ENCODE measurements around the gene MRPL16. TPM values are rescaled to one million over a fixed set of nuclear protein-coding genes. Genes with fewer than 3 reads are reported as not detected.
A peak's percentile ranks its signal among the peaks of the same experiment; 100 is the strongest.

MRPL16 gene
- total and polyA plus RNA-seq, 11 donors, result 59.3 to 124 (median 84.9) TPM

DNA sequence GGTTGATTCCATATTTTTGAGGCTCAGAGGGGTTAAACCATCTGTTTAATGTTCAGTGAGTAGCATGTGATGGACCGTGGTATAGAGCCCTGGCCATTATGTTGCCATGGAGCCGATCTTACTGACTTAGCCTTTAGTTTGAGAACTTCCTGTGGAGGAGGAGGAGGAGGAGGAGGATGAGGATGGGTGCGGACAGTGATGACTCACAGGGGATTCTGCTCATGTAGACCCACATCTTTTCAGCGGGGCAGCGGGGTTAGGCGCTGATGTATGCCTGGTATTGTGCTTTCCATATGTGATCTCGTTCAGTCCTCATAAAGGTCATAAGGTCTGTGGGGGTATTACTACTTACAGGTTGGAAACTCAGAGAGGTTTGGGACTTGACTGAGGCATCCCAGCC is 41.5 kb downstream of the MRPL16 start:
- peaks cover 0 to 11% (median 7%) of the 10 kb centered on the region in 9 donors for H3K36me3 ChIP-seq
- ATAC-seq (peak in 2 of 4 donors; percentile 17 to 27), DNase-seq (no peak)
- no peaks in the 10 kb centered on the region for H3K9me3 ChIP-seq
- H3K4me3 ChIP-seq, result no peak overlapping the region
- H3K4me1 ChIP-seq, result peaks cover 0 to 76% (median 42%) of the 10 kb centered on the region in 12 donors
- no peaks in the 10 kb centered on the region for H3K27me3 ChIP-seq
- 58 to 74% (median 66%) methylated on average over 7 of the region's 7 CpGs for WGBS, 4 donors
- peak overlapping the region in 3 of 12 donors; percentile 14 to 46 (median 32) for H3K27ac ChIP-seq
- intact Hi-C loops (cut with DNase I), result no loop called here
- TF ChIP-seq POLR2A (IDR thresholded peaks at IDR 0.05), result no peak
- TF ChIP-seq, protein P1, sequence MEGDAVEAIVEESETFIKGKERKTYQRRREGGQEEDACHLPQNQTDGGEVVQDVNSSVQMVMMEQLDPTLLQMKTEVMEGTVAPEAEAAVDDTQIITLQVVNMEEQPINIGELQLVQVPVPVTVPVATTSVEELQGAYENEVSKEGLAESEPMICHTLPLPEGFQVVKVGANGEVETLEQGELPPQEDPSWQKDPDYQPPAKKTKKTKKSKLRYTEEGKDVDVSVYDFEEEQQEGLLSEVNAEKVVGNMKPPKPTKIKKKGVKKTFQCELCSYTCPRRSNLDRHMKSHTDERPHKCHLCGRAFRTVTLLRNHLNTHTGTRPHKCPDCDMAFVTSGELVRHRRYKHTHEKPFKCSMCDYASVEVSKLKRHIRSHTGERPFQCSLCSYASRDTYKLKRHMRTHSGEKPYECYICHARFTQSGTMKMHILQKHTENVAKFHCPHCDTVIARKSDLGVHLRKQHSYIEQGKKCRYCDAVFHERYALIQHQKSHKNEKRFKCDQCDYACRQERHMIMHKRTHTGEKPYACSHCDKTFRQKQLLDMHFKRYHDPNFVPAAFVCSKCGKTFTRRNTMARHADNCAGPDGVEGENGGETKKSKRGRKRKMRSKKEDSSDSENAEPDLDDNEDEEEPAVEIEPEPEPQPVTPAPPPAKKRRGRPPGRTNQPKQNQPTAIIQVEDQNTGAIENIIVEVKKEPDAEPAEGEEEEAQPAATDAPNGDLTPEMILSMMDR (IDR thresholded peaks at IDR 0.05), result no peak

DNA sequence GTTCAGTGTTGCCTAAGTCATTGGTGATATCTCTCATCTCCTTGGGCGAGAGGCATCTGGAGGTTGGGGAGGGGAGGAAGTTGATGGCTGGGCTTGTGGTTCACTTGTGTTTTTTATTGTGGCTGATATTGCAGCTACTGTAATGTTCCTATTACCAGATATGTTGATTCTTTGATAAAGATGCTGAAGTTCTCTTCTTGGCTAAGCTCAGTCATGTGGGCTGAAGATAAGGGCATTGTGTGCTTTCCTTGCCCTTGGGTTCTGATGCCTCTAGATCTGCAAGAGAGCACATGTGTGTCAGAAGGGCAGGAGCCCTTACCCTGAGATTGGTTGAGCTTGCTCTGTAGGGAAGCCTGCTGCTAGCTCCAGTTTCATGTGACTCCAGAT is 43.4 kb downstream of the MRPL16 start:
- ATAC-seq (peak in 1 of 4 donors; percentile 19), DNase-seq (no peak)
- 54 to 58% (median 56%) methylated on average over 1 of the region's 1 CpG for WGBS, 4 donors
- Histone ChIP-seq H3K9me3 (no peaks in the 10 kb centered on the region), H3K4me3 (no peak overlapping the region), H3K4me1 (peaks cover 0 to 69% (median 44%) of the 10 kb centered on the region in 12 donors), H3K27me3 (no peaks in the 10 kb centered on the region), H3K27ac (peak overlapping the region in 4 of 12 donors; percentile 11 to 54 (median 27)), H3K36me3 (peaks cover 0 to 6% (median 0%) of the 10 kb centered on the region in 9 donors)
- intact Hi-C loops (cut with DNase I), result no loop called here
- TF ChIP-seq POLR2A (IDR thresholded peaks at IDR 0.05), result no peak
- TF ChIP-seq, protein P1 (IDR thresholded peaks at IDR 0.05), result no peak

DNA sequence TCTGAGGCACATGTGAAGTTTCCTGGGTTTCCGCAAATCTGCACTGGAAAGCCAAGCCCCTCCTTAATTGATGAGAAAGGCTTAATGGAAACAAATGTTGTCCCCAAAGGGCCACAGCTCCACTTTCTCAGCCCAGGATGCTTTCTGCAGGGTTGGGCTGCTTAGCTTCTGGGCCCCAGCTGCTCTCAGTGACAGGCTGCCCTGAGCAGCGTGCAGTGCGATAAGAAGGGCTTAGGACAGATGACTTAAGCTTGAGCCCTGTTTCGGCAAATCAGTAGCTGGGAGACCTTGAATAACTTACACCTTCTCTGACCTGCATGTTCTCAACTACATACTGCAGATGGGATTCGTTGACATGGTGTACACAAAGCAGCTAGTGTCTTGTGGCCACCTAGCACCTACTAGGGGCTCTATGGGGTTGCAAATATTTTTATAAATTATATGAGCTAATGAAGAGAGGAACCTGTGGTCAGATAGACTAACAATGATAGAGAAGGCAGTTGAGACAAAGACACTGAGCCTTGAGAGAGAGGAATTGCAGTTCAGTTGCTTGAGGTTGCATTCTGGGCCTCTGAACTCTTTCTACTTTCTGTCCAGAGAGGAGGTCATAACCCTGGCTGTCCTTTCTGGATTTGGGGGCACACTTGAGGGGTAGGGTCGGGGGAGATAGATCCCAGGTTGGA is 43.9 kb downstream of the MRPL16 start:
- H3K9me3 ChIP-seq, result no peaks in the 10 kb centered on the region
- peaks cover 1 to 69% (median 44%) of the 10 kb centered on the region in 12 donors for H3K4me1 ChIP-seq
- WGBS, 4 donors, result 61 to 74% (median 67%) methylated on average over 6 of the region's 6 CpGs
- TF ChIP-seq, protein P1 (IDR thresholded peaks at IDR 0.05), result no peak
- no peak for TF ChIP-seq POLR2A (IDR thresholded peaks at IDR 0.05)
- no peak overlapping the region for H3K4me3 ChIP-seq
- no peaks in the 10 kb centered on the region for H3K27me3 ChIP-seq
- DNase-seq (peak in 2 of 5 donors; percentile 33 to 52), ATAC-seq (peak; percentile 36 to 65 (median 51))
- peaks cover 0 to 6% (median 0%) of the 10 kb centered on the region in 9 donors for H3K36me3 ChIP-seq
- peak overlapping the region in 5 of 12 donors; percentile 11 to 54 (median 16) for H3K27ac ChIP-seq
- intact Hi-C loops (cut with DNase I), result no loop called here

DNA sequence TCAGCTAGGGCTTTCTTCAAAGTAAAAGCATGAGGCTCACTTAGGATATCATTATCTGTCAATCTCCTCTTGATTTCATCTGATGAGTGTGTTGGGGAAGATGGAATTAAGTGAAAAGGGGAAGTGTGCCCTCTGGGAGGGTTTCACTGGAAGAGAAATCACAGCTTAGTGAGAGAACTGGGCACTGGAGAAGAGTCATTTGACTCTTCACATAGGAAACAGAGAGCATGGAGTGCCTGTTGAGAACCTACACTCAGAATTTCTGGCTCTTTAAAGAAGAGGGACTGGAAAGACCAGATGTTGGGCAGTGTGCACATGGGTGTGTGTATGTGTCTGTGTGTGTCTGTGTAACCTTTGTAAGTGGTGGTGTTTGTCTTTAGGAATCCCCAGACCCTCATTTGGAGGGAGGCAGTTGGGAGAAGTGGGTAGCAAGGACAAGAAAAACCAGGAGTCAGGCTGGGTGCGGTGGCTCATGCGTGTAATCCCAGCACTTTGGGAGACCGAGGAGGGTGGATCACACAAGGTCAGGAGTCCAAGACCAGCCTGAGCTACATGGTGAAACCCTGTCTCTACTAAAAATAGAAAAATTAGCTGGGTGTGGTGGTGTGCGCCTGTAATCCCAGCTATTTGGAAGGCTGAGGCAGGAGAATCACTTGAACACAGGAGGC is 45.4 kb downstream of the MRPL16 start:
- ATAC-seq (no peak), DNase-seq (no peak)
- 70 to 82% (median 74%) methylated on average over 4 of the region's 4 CpGs for WGBS, 4 donors
- H3K9me3 ChIP-seq, result no peaks in the 10 kb centered on the region
- H3K4me3 ChIP-seq, result no peak overlapping the region
- H3K4me1 ChIP-seq, result peaks cover 2 to 72% (median 45%) of the 10 kb centered on the region in 12 donors
- intact Hi-C loops (cut with DNase I), result no loop called here
- H3K27ac ChIP-seq, result peak overlapping the region in 4 of 12 donors; percentile 15 to 78 (median 38)
- H3K36me3 ChIP-seq, result peaks cover 0 to 8% (median 0%) of the 10 kb centered on the region in 9 donors
- TF ChIP-seq POLR2A (IDR thresholded peaks at IDR 0.05), result no peak
- TF ChIP-seq, protein P1 (IDR thresholded peaks at IDR 0.05), result no peak
- H3K27me3 ChIP-seq, result no peaks in the 10 kb centered on the region

Measured in heart left ventricle (tissue), 16 donors.